Motor neuron (in vitro differentiated cells): ENCODE data around the gene FOS. TPM values are rescaled to one million over a fixed set of nuclear protein-coding genes. Genes with fewer than 3 reads are reported as not detected.

ENCODE experiments used
- ATAC-seq, 8 experiments: fragments of 200-7000 bp; cut with Tn5 transposase; replicated peaks in 6 of 8; 2 replicates each; pipeline ENCODE4 v1.8.0; 2021; ENCODE audit warnings: mild to moderate bottlenecking in 8 of 8, moderate library complexity in 8 of 8
- H3K27ac ChIP-seq, 2 donors: fragments of 250-450 bp; sonication (Bioruptor Pico); 2 replicates each; pipeline ENCODE4 v1.9.0; 2021; ENCODE audit warnings: antibody characterized with exemption in 2 of 2, mild to moderate bottlenecking in 2 of 2, moderate library complexity in 1 of 2
- H3K4me1 ChIP-seq, 2 donors: fragments of 250-450 bp; sonication (Bioruptor Pico); replicated peaks in 1 of 2; 2 replicates each; pipeline ENCODE4 v1.6.1; 2021; ENCODE audit warnings: antibody characterized with exemption in 2 of 2, mild to moderate bottlenecking in 2 of 2, moderate library complexity in 1 of 2
- H3K4me3 ChIP-seq, 5 donors: fragments of 250-450 bp; sonication (Bioruptor Pico); 2 replicates each; pipeline ENCODE4 v1.9.0; 2021; ENCODE audit warnings: antibody characterized with exemption in 5 of 5, mild to moderate bottlenecking in 5 of 5, moderate library complexity in 4 of 5
- WGBS, 10 experiments: fragments of 450-650 bp; shearing (Covaris generic); methylation state at CpG; one replicate each; pipeline ENCODE4 v1.0.0; 2022; 5-methylcytosine and 5-hydroxymethylcytosine counted together
- in situ Hi-C, 9 experiments: fragments of 400-800 bp; cut with MboI; loops; one replicate each; pipeline ENCODE4 v1.15.0; 2021; ENCODE audit warnings: low sequenced_read_pairs in 9 of 9, low pct_unique_long_range_greater_than_20kb in 2 of 9; ENCODE audit not compliant: unreplicated experiment in 9 of 9
- total RNA-seq, 8 experiments: library from RNA; unstranded; fragments of 300-600 nt; gene quantifications; 2 replicates each; pipeline versions ENCODE4 v1.2.3 to v1.2.4, GENCODE V29; 2022

FOS gene
- total RNA-seq, 8 experiments from 2014 or later = 8.7 to 102 (median 52.9) TPM

DNA sequence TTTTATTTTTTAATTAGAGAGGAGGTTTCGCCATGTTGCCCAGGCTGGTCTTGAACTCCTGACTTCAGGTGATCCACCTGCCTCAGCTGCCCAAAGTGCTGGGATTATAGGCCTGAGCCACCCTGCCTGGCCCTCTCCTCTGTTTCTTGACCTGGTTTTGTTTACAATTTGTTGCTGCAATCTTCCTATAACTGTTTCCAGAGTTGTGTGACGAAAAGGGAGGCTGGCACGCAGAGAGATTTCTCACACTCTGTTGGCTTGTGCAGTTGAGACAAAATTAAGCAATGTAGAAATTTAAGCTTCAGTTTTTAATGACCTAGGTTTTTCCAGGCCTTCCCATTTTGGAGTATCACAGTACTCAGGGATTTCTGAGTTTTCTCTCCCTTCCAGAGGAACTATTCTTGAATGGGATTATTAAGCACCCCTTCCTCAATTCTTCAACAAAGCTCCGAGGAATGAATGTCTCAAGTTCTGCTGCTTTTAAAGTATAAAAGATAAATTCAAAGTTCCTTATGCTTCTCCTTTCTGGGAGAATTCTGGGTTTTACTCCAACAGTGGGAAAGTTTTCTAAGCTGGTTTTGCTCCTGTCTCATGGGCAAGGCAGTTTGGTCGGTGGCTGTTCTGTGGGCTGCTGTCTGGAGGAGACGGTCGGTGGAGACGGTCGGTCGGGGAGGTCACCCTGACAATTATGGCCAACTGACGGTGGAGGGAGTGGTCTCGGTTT lies 20.4 kb upstream of the FOS start:
- no peak for ATAC-seq

DNA sequence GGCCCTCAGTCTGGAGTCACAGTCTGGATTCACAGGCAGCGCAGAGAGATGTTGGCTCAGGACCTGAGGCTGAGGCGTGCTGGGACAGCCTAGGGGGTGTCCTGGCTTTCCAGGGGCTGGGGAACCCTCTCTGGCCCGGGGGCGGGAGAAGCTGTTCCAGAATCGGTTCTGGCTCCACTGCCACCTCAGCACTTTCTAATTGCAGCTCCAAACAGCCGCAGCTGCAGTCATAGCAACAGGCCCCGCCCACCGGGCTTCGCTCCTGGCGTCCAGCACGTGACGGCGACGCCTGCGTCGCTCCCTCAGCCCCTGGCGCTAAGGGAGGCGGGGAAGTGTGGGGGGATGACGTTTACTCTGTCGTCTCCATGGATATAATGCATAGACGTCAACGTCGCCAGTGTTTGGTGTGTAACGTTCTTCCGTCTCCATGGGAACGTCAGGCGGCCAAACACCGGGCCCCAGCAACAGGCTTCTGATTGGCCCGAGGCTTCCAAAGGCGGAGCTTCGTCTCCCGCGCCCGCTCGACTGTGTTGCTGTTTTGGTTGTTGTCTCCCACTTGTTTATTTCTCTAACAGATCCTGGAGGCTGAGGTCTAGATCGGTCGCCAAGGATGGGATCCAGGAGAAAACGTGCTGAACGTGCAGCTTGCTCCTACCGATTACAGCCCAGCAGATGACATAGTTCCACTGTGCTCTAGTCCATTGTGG lies 19.7 kb upstream of the FOS start:
- ATAC-seq = peak; percentile 89 to 96 (median 94)
- in situ Hi-C loops = no loop called here
- H3K4me3 ChIP-seq = peak overlapping the region; percentile 30 to 36 (median 32)
- WGBS, 10 experiments = 0% methylated on average over 3 to 12 of the region's 40 CpGs; no CpG with 5 or more reads in 6 of the 10 experiments
- H3K27ac ChIP-seq = peak overlapping the region; percentile 93 to 94
- peaks cover 15 to 17% of the 10 kb centered on the region in 2 donors for H3K4me1 ChIP-seq

More for the DNA sequence above, 20.4 kb upstream of the FOS start:
- Histone ChIP-seq H3K27ac (peak overlapping the region; percentile 93 to 94), H3K4me3 (peak overlapping the region; percentile 30 to 34 (median 31)), H3K4me1 (peaks cover 15 to 17% of the 10 kb centered on the region in 2 donors)
- WGBS, 10 experiments = 12 to 88% (median 38%) methylated on average over 3 to 12 of the region's 12 CpGs
- in situ Hi-C loops = no loop called here

DNA sequence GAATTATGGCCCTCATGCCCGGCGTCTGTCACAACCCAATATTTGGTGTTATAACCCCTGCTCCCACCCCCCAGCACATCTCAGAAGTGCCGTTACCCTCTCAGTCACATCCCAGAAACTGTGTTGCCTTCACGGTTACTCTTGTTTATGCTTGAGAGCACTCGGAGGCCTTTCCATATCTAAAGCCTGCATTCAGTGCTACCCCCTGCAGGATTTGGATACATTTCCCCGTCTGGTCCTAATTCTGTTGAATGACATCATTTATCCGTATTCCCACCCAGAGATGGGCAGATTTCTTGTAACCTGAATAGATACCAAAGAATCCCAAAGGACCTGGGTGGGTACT lies 19.1 kb upstream of the FOS start:
- peaks cover 15 to 17% of the 10 kb centered on the region in 2 donors for H3K4me1 ChIP-seq
- peak overlapping the region; percentile 87 to 88 for H3K27ac ChIP-seq
- in situ Hi-C loops = no loop called here
- H3K4me3 ChIP-seq = peak overlapping the region; percentile 25 to 36 (median 30)
- 0 to 58% (median 27%) methylated on average over 1 to 4 of the region's 7 CpGs; no CpG with 5 or more reads in 3 of the 10 experiments for WGBS, 10 experiments
- ATAC-seq = peak; percentile 1 to 27 (median 12)

DNA sequence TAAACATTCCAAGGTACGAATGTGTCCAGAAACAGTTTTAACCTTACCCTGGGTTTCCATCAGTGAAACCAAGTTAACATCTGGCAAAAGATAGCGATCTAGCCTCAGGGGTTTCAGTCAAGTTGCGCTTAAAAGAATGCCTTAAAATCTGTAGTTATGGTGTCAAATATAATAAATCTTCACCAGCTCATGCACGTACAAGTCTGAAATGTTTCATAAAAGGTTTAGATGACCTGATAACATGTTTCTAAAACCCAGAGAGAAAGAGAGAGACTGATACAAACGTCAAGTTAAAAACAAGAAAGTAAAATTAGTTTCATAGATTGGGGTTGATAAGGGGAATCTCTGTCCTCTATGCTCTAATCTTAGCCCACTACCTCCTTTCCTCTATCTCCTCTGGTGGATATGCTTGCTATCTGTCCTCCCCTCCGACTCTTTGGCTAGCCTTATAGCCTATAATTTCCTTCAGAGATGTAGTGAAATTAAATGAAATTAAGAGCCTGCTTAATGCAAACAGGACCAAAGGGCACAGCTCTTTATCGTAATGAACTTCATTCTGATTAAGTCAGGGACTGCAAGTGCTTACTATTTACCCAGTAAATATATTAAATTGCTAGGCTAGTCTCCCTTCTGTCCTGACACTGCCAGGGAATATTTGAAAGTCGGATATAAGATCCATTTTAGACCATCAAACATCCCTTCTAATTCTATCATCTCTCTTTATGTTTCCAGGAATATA lies 18.4 kb upstream of the FOS start:
- WGBS, 10 experiments = 12 to 87% (median 68%) methylated on average over 5 to 8 of the region's 8 CpGs; no CpG with 5 or more reads in 1 of the 10 experiments
- H3K4me3 ChIP-seq = no peak overlapping the region
- H3K27ac ChIP-seq = peak overlapping the region in 1 of 2 donors; percentile 87
- ATAC-seq = no peak
- H3K4me1 ChIP-seq = peaks cover 15 to 17% of the 10 kb centered on the region in 2 donors
- in situ Hi-C loops = no loop called here

DNA sequence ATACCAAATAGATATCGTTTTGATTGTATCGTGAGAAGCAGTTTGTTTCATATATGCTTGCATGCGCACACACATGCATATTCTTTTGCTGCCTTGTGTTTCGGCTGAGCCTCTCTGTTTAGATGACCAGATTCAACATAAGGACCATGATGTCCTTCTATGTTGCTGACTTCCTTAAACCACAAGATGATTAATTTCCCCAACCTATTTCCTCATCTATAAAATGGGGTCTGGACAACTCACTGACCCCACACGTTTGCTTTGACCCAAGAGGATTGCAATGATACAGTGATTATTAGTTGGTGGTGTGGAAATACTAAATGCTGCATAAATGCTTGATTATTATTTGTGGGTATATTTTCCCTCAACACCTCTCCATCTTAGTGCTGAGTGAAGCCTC lies 16.8 kb upstream of the FOS start:
- in situ Hi-C loops = no loop called here
- Histone ChIP-seq H3K4me3 (no peak overlapping the region), H3K27ac (no peak overlapping the region), H3K4me1 (peaks cover 15 to 17% of the 10 kb centered on the region in 2 donors)
- ATAC-seq = no peak
- WGBS, 10 experiments = 0 to 100% (median 79%) methylated on average over 1 to 5 of the region's 5 CpGs; no CpG with 5 or more reads in 2 of the 10 experiments

DNA sequence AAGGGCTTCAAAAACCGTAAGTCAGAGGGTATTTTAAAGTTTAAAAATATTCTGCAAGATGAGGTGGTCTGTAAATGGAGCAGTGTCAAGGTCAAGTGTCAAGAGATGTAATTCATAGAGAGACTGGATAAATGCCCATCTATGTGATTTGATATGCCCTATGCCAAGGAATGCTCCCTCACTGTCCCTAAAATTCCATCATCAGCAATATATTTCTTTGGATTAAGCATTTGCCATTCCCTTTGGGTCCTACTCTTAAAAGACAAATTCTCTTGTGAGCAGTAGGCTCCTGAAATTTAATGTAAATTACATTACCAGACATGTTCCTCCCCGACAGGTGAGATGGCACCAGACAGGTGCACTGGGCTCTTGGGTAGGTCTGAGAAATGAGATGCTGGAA lies 16.0 kb upstream of the FOS start:
- in situ Hi-C loops = no loop called here
- no peak for ATAC-seq
- Histone ChIP-seq H3K4me3 (no peak overlapping the region), H3K27ac (no peak overlapping the region), H3K4me1 (peaks cover 15 to 17% of the 10 kb centered on the region in 2 donors)
- 67 to 100% (median 86%) methylated on average over 1 to 2 of the region's 2 CpGs; no CpG with 5 or more reads in 3 of the 10 experiments for WGBS, 10 experiments

DNA sequence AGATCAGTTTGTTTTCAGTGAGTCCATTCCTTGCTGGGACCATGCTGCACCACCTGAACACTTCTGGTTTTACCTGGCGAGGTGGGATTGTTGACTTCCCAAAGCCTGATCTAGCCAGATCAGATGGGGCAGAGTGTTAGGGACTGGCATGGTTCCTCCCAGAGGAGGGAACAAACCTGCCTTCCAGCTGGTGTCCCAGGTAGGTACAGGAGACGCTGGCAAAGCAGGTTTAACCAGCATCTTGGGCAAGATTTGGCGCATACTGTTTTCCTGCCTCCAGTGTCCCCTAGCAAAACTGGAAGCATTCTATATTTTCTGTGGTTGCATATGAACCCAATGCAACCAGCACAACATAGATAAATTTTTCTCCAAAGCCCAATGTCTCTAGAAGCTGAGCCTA lies 14.6 kb upstream of the FOS start:
- in situ Hi-C loops = no loop called here
- WGBS, 10 experiments = 57 to 100% (median 95%) methylated on average over 1 to 2 of the region's 3 CpGs; no CpG with 5 or more reads in 2 of the 10 experiments
- H3K27ac ChIP-seq = no peak overlapping the region

DNA sequence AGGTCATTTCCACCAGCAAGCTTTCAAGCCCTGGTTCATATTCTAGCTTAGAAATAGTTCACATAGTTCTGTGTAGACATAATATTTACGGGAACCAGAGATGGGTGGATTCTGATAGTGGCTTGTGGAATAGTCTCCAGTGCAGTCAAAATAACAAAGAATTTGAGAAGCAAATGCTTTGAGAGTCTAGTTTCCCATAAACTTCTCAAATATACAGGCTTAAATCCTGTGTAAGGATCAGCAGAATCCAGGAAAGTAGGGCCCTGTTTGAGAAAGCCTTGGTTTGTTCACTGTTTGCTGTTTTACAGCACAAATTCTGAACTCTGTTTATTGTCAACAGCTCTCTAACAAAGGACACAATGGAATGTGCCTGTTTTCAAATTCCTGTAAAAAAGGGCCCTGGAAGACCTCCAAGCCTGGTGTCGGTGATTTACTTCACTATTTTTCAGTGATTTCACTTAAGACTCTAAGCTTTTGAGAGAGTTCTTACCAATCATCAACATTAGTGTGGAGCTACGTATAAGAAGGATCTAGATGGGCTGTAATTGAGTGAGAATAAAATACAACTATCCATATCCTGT lies 11.4 kb upstream of the FOS start:
- no peak overlapping the region for H3K4me3 ChIP-seq
- 12 to 100% (median 80%) methylated on average over 1 to 3 of the region's 3 CpGs for WGBS, 10 experiments
- in situ Hi-C loops = no loop called here
- no peaks in the 10 kb centered on the region for H3K4me1 ChIP-seq
- peak in 6 of 8 experiments; percentile 18 to 95 (median 86) for ATAC-seq
- no peak overlapping the region for H3K27ac ChIP-seq

More for the DNA sequence above, 14.6 kb upstream of the FOS start:
- peaks cover 7 to 9% of the 10 kb centered on the region in 2 donors for H3K4me1 ChIP-seq
- ATAC-seq = no peak
- H3K4me3 ChIP-seq = no peak overlapping the region

DNA sequence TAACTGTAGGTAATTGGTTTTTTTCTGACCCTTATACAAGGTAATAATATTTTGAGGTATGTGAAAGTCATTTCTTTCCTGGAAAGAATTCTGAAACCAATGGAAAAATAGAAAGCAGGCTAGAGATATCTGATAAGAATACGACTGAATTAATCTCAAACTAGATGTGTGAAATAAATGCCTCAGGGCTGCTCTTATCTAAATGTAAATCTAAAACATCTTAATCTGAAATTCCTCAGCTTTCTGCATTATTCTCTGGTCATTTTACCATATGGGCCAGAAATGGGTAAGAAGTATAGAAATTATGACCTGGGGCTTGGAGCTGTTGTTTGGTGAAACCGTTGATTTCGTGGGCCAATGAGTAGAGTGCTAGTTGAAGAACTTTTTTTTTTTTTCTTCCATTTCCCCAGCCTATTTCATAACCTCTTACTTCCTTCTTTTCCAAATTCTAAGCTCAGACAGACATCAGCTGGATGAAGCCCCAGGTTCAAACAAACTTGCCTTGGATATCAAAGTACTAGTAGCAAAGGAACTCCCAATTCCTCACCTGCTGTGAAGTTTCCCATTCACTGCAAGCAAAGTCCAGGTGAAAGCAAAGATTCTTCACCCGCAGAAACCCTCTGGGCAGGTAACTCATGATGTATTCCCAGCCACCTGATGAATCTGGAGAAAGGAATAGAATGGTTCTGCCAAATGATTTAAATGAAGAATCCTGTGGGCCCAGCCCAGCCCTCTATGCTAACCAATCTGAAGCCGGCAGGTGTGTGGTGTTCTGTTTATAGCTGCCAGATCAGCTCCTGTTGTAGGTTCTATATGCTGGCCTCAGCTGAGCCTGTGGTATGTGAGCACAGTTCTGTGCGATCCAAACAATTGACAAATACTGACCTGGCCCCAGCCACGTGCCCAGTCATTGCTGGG lies 9.7 kb upstream of the FOS start:
- Histone ChIP-seq H3K4me3 (no peak overlapping the region), H3K4me1 (peaks cover 7% of the 10 kb centered on the region in 2 donors), H3K27ac (no peak overlapping the region)
- in situ Hi-C loops = no loop called here
- ATAC-seq = peak in 1 of 8 experiments; percentile 9
- WGBS, 10 experiments = 67 to 100% (median 78%) methylated on average over 2 to 7 of the region's 7 CpGs; no CpG with 5 or more reads in 1 of the 10 experiments

DNA sequence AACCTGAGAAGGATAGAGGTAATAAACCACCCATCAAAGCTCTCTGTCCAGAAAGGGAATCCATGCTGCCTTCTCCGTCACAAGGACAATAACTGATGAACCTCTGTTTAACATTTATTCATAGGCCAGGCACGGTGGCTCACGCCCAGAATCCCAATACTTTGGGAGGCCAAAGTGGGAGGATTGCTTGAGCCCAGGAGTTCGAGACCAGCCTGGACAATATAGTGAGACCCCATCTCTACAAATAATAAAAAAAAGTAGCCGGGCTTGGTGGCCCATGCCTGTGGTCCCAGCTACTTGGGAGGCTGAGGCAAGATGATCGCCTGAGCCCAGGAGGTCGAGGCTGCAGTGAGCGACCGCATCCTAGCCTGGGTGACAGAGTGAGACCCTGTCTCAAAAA lies 7.1 kb upstream of the FOS start:
- no peak for ATAC-seq
- H3K4me3 ChIP-seq = no peak overlapping the region
- no peak overlapping the region for H3K27ac ChIP-seq
- in situ Hi-C loops = no loop called here
- H3K4me1 ChIP-seq = peaks cover 15 to 16% of the 10 kb centered on the region in 2 donors
- WGBS, 10 experiments = 33 to 100% (median 91%) methylated on average over 1 to 7 of the region's 9 CpGs; no CpG with 5 or more reads in 2 of the 10 experiments

DNA sequence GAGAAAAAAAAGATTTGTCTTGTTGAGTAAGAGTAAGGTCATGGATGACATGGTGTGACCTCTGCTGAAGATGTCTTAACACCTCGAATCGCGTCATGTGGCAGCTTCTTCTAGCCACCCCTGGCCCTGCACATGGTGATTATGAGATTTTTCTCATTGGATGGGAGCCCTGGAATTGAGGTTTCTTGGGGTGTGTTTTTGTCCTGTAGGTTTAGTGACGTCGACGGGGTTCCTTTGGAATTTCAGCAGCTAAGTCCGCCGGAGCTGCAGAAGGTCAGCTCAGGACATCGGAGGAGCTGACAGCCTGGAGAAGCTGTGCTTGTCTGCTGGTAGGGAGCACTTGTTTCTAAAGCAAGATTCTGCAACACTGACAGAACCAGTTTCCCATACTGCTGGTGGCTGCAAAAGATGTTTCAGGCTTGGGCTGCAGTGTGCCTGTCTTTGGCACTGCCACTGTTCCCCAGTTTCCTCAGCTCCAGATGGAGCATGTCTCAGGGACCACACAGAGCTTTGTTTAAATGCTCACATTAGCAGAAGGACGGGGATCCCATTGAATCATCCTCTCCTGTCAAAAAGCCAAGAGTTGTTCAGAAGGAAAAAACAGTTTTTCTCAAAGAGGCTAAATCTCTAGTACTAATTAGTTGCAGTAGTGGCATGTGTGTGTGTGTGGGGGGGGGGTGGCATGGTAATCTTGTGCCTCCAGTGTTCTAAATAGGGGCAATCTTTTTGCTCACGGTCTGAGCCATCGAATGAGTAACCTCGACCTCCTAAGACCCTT lies 5.2 kb upstream of the FOS start:
- H3K4me1 ChIP-seq = peaks cover 16 to 17% of the 10 kb centered on the region in 2 donors
- ATAC-seq = no peak
- in situ Hi-C loops = no loop called here
- H3K4me3 ChIP-seq = no peak overlapping the region
- no peak overlapping the region for H3K27ac ChIP-seq
- WGBS, 10 experiments = 0 to 86% (median 57%) methylated on average over 3 to 9 of the region's 13 CpGs
